SW 1271 (cell line): ENCODE measurements around the gene E2F3.

Source experiments
- DNase-seq, 2 experiments: peaks; one replicate each; lab custom pipeline; 2025; lab: John Stamatoyannopoulos, UW

Gene E2F3

GRCh38 chr6:20401205-20402091 lies at the start of gene E2F3:
TSS of gene E2F3 (plus strand) at chr6:20401879. CDS start at chr6:20402233, 354 bp downstream.
- peak; percentile 99 to 100 for DNase-seq

GRCh38 chr6:20352346-20352745 lies 49.3 kb upstream of the E2F3 start:
- no peak for DNase-seq

- DNase-seq, result no peak
Observed at GRCh38 chr6:20353134-20353533, 48.5 kb upstream of the E2F3 start.

GRCh38 chr6:20354366-20354765 lies 47.3 kb upstream of the E2F3 start:
- DNase-seq, result no peak

- no peak for DNase-seq
Observed at GRCh38 chr6:20360471-20361119, 41.1 kb upstream of the E2F3 start.

GRCh38 chr6:20362623-20363022 lies 39.1 kb upstream of the E2F3 start:
- DNase-seq, result no peak

GRCh38 chr6:20364327-20364726 lies 37.4 kb upstream of the E2F3 start:
- DNase-seq, result no peak

GRCh38 chr6:20365456-20365855 lies 36.2 kb upstream of the E2F3 start:
- DNase-seq, result no peak

GRCh38 chr6:20366082-20366830 lies 35.4 kb upstream of the E2F3 start:
- no peak for DNase-seq

GRCh38 chr6:20367743-20368485 lies 33.8 kb upstream of the E2F3 start:
- no peak for DNase-seq

- no peak for DNase-seq
Observed at GRCh38 chr6:20370393-20370792, 31.3 kb upstream of the E2F3 start.

- DNase-seq, result no peak
Observed at GRCh38 chr6:20370801-20371200, 30.9 kb upstream of the E2F3 start.

- no peak for DNase-seq
Observed at GRCh38 chr6:20375436-20375835, 26.2 kb upstream of the E2F3 start.

- peak; percentile 15 to 69 for DNase-seq
Observed at GRCh38 chr6:20377623-20378265, 23.9 kb upstream of the E2F3 start.

GRCh38 chr6:20379231-20379630 lies 22.4 kb upstream of the E2F3 start:
- no peak for DNase-seq

GRCh38 chr6:20386218-20386617 lies 15.5 kb upstream of the E2F3 start:
- DNase-seq, result no peak

- no peak for DNase-seq
Observed at GRCh38 chr6:20389066-20389465, 12.6 kb upstream of the E2F3 start.

- DNase-seq, result no peak
Observed at GRCh38 chr6:20393297-20393696, 8.4 kb upstream of the E2F3 start.

GRCh38 chr6:20399518-20399917 lies 2.2 kb upstream of the E2F3 start:
- DNase-seq, result no peak

GRCh38 chr6:20400456-20401204 lies 1.0 kb upstream of the E2F3 start:
- peak in 1 of 2 experiments; percentile 85 for DNase-seq

GRCh38 chr6:20402092-20402341 lies 338 bp downstream of the E2F3 start:
- peak in 1 of 2 experiments; percentile 47 for DNase-seq
